Gastrocnemius medialis (tissue), 4 donors: ENCODE data around the gene KYNU. TPM values are rescaled to one million over a fixed set of nuclear protein-coding genes. Genes with fewer than 3 reads are reported as not detected.

ENCODE experiments used
- ATAC-seq, 2 donors: fragments of 150-250 bp; one replicate each; pipeline ENCODE4 v1.9.1; 2016
- DNase-seq, 2 donors: peaks; one replicate each; pipeline ENCODE4 v3.0.0-alpha.2; 2019
- H3K27ac ChIP-seq, 4 donors: fragments of 200-600 bp; sonication (generic); 1 replicate in 1 of 4; 2 replicates in 3 of 4; pipeline ENCODE4 v1.5.1; 2016 to 2018; ENCODE audit warnings: mild to moderate bottlenecking in 2 of 4, moderate library complexity in 1 of 4
- H3K27me3 ChIP-seq, 3 donors: fragments of 200-600 bp; sonication (generic) in 2 of 3; 1 replicate in 1 of 3; 2 replicates in 2 of 3; pipeline versions ENCODE4 v1.5.1 to v1.6.0; 2016 to 2019; ENCODE audit warnings: mild to moderate bottlenecking in 1 of 3, moderate library complexity in 1 of 3
- H3K36me3 ChIP-seq, 2 donors: fragments of 200-600 bp; sonication (generic) in 1 of 2; one replicate each; pipeline ENCODE4 v1.5.1; 2017 to 2018
- H3K4me1 ChIP-seq, 2 donors: fragments of 200-600 bp; sonication (generic) in 1 of 2; one replicate each; pipeline ENCODE4 v1.5.1; 2016 to 2017; ENCODE audit warnings: mild to moderate bottlenecking in 2 of 2
- H3K4me3 ChIP-seq, 4 donors: fragments of 200-600 bp; sonication (generic) in 3 of 4; 1 replicate in 1 of 4; 2 replicates in 3 of 4; pipeline ENCODE4 v1.5.1; 2016 to 2019; ENCODE audit warnings: mild to moderate bottlenecking in 2 of 4
- H3K9me3 ChIP-seq, 3 donors: fragments of 200-600 bp; sonication (generic) in 2 of 3; 1 replicate in 1 of 3; 2 replicates in 2 of 3; pipeline ENCODE4 v1.5.1; 2016 to 2019
- CTCF ChIP-seq, 5 experiments: fragments of 450-650 bp in 3 of 5; fragments of 200-600 bp in 2 of 5; sonication (generic) in 2 of 5; IDR thresholded peaks in 4 of 5; conservative IDR thresholded peaks in 1 of 5; 1 replicate in 4 of 5; 2 replicates in 1 of 5; pipeline ENCODE4 v1.5.1; 2016 to 2019; ENCODE audit warnings: antibody characterized with exemption in 5 of 5, mild to moderate bottlenecking in 3 of 5, moderate library complexity in 3 of 5
- POLR2A ChIP-seq, 2 donors: fragments of 450-650 bp; IDR thresholded peaks; one replicate each; pipeline ENCODE4 v1.6.1; 2017; ENCODE audit warnings: antibody characterized with exemption in 2 of 2, mild to moderate bottlenecking in 2 of 2, moderate library complexity in 2 of 2
- in situ Hi-C, 4 donors: fragments of 200-750 bp; cut with MboI; loops; one replicate each; pipeline versions ENCODE4 v1.15.0 to v1.8.0; 2017; ENCODE audit warnings: low sequenced_read_pairs in 4 of 4
- intact Hi-C: fragments of 100-400 bp; cut with DNase I; formaldehyde crosslinking; loops from one replicate; pipeline ENCODE4 v1.15.1; 2023; ENCODE audit warnings: low total_unique reads
- total RNA-seq, 4 donors: library from RNA; depleted of rRNA; stranded (reverse); fragments of >200 nt; gene quantifications; one replicate each; pipeline versions ENCODE4 v1.1.0 to v1.2.3, GENCODE V29; 2016

KYNU gene
- total RNA-seq, 4 donors from 2014 or later, result 0.46 to 2.0 (median 0.61) TPM; not detected in 1

GRCh38 chr2:142973160-142973821 is 95.8 kb downstream of the KYNU start:
- TF ChIP-seq CTCF (IDR thresholded peaks at IDR 0.05 in 4 of 5, conservative IDR thresholded peaks at IDR 0.05 in 1 of 5) (no peak), POLR2A (IDR thresholded peaks at IDR 0.05) (no peak)
- no peak for DNase-seq

GRCh38 chr2:142973822-142974207 is 96.4 kb downstream of the KYNU start:
- no peaks in the 10 kb centered on the region for H3K36me3 ChIP-seq
- ATAC-seq (no peak), DNase-seq (no peak)
- H3K4me1 ChIP-seq, result no peaks in the 10 kb centered on the region
- no peak for TF ChIP-seq CTCF (IDR thresholded peaks at IDR 0.05 in 4 of 5, conservative IDR thresholded peaks at IDR 0.05 in 1 of 5)
- TF ChIP-seq POLR2A (IDR thresholded peaks at IDR 0.05), result no peak
- intact Hi-C loops (no loop called here), in situ Hi-C loops (no loop called here)
- H3K27me3 ChIP-seq, result no peaks in the 10 kb centered on the region
- no peaks in the 10 kb centered on the region for H3K9me3 ChIP-seq
- H3K27ac ChIP-seq, result no peak overlapping the region
- no peak overlapping the region for H3K4me3 ChIP-seq

More at GRCh38 chr2:142973160-142973821, 95.8 kb downstream of the KYNU start:
- Histone ChIP-seq H3K4me1 (no peaks in the 10 kb centered on the region), H3K27me3 (no peaks in the 10 kb centered on the region), H3K27ac (no peak overlapping the region), H3K4me3 (no peak overlapping the region), H3K9me3 (no peaks in the 10 kb centered on the region), H3K36me3 (no peaks in the 10 kb centered on the region)
- no peak for ATAC-seq
- intact Hi-C loops, result no loop called here
- in situ Hi-C loops, result no loop called here

- H3K36me3 ChIP-seq, result no peaks in the 10 kb centered on the region
- intact Hi-C loops, result no loop called here
These were observed 97.0 kb downstream of the KYNU start for GRCh38 chr2:142974288-142975024.

GRCh38 chr2:142975239-142975638 is 97.8 kb downstream of the KYNU start:
- no peaks in the 10 kb centered on the region for H3K4me1 ChIP-seq
- ATAC-seq (no peak), DNase-seq (no peak)
- H3K27me3 ChIP-seq, result no peaks in the 10 kb centered on the region
- in situ Hi-C loops (loop anchor here in 1 of 4 donors (25.0 kb wide), 1 partner anchor 288 kb away; no protein-coding TSS in a partner anchor), intact Hi-C loops (no loop called here)
- H3K27ac ChIP-seq, result no peak overlapping the region
- no peaks in the 10 kb centered on the region for H3K9me3 ChIP-seq
- no peak for TF ChIP-seq POLR2A (IDR thresholded peaks at IDR 0.05)
- TF ChIP-seq CTCF (IDR thresholded peaks at IDR 0.05 in 4 of 5, conservative IDR thresholded peaks at IDR 0.05 in 1 of 5), result no peak
- no peaks in the 10 kb centered on the region for H3K36me3 ChIP-seq
- no peak overlapping the region for H3K4me3 ChIP-seq

More at GRCh38 chr2:142974288-142975024, 97.0 kb downstream of the KYNU start:
- no peaks in the 10 kb centered on the region for H3K9me3 ChIP-seq
- H3K4me1 ChIP-seq, result no peaks in the 10 kb centered on the region
- H3K4me3 ChIP-seq, result no peak overlapping the region
- in situ Hi-C loops, result loop anchor here in 1 of 4 donors (25.0 kb wide), 1 partner anchor 287 kb away; no protein-coding TSS in a partner anchor
- DNase-seq (no peak), ATAC-seq (no peak)
- no peak for TF ChIP-seq POLR2A (IDR thresholded peaks at IDR 0.05)
- TF ChIP-seq CTCF (IDR thresholded peaks at IDR 0.05 in 4 of 5, conservative IDR thresholded peaks at IDR 0.05 in 1 of 5), result no peak
- H3K27me3 ChIP-seq, result no peaks in the 10 kb centered on the region
- no peak overlapping the region for H3K27ac ChIP-seq
